Kidney epithelial cell (primary cell): ENCODE data around the gene TNPO3. TPM values are rescaled to one million over a fixed set of nuclear protein-coding genes. Genes with fewer than 3 reads are reported as not detected.

ENCODE experiments used
- DNase-seq: peaks from one replicate; pipeline ENCODE4 v3.0.0-alpha.2; 2010; ENCODE audit warnings: low read depth
- H3K27me3 ChIP-seq: 2 replicates; pipeline ENCODE4 v1.6.0; 2011; ENCODE audit warnings: low read length; ENCODE audit not compliant: control insufficient read depth, insufficient read depth
- H3K36me3 ChIP-seq: 2 replicates; pipeline ENCODE4 v1.5.1; 2011; ENCODE audit warnings: low read length; ENCODE audit not compliant: control insufficient read depth, insufficient read depth
- H3K4me3 ChIP-seq: 2 replicates; pipeline ENCODE4 v1.5.1; 2011; ENCODE audit warnings: low read depth, mild to moderate bottlenecking, control low read depth, low read length
- total RNA-seq: library from RNA; depleted of rRNA; stranded (reverse); fragments of >200 nt; gene quantifications from 2 replicates; pipeline ENCODE4 v1.2.3, GENCODE V29; 2015
- TF ChIP-seq, protein P1 (sequence below): IDR thresholded peaks from 2 replicates; pipeline ENCODE4 v1.5.1; 2011; ENCODE audit warnings: mild to moderate bottlenecking, moderate library complexity, low read length, control low read depth, inconsistent platforms; ENCODE audit not compliant: insufficient read depth, poor library complexity, severe bottlenecking

Gene TNPO3
- total RNA-seq, 1 donor from 2014 or later: 50.8 TPM

DNA sequence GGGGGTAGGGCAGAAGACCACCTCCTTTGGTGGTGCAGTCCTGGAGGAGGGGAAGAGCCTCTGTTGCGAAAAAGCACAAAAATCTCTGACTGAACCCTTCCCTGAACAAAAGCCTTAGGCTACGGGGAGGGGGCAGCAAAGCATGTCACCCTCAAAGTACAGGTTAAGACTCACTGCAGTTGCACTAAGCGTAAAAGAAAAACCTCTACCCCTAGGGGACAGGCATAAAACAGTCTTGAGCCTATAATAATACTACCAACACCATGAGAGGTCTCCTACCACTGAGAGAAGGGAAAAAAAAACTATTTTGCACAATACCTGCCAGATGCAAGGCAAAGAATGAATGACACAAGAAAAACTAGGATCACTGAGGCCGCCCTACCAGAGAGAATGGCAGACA is 17.3 kb downstream of the TNPO3 start:
- no peaks in the 10 kb centered on the region for H3K36me3 ChIP-seq
- DNase-seq: no peak
- H3K27me3 ChIP-seq: no peaks in the 10 kb centered on the region

DNA sequence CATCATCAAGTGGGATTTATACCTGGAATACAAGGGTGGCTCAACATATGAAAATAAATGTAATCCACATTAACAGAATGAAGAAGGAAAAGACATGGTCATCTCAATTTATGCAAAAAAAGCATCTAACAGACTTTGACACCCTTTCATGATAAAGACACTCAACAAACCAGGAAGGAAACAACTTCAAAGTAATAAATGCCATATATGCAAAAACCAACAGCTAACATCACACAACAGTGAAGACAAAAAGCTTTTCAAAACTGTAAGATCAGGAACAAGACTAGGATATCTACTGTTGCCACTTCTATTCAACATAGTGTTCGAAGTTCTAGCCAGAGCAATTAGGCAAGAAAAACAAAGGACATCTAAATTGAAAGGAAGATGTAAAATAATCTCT is 22.9 kb downstream of the TNPO3 start:
- Histone ChIP-seq H3K4me3 (no peak overlapping the region), H3K36me3 (no peaks in the 10 kb centered on the region), H3K27me3 (no peaks in the 10 kb centered on the region)
- no peak for DNase-seq
- TF ChIP-seq, protein P1, sequence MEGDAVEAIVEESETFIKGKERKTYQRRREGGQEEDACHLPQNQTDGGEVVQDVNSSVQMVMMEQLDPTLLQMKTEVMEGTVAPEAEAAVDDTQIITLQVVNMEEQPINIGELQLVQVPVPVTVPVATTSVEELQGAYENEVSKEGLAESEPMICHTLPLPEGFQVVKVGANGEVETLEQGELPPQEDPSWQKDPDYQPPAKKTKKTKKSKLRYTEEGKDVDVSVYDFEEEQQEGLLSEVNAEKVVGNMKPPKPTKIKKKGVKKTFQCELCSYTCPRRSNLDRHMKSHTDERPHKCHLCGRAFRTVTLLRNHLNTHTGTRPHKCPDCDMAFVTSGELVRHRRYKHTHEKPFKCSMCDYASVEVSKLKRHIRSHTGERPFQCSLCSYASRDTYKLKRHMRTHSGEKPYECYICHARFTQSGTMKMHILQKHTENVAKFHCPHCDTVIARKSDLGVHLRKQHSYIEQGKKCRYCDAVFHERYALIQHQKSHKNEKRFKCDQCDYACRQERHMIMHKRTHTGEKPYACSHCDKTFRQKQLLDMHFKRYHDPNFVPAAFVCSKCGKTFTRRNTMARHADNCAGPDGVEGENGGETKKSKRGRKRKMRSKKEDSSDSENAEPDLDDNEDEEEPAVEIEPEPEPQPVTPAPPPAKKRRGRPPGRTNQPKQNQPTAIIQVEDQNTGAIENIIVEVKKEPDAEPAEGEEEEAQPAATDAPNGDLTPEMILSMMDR: no peak

More for the DNA sequence above, 17.3 kb downstream of the TNPO3 start:
- TF ChIP-seq, protein P1: no peak
- H3K4me3 ChIP-seq: no peak overlapping the region

DNA sequence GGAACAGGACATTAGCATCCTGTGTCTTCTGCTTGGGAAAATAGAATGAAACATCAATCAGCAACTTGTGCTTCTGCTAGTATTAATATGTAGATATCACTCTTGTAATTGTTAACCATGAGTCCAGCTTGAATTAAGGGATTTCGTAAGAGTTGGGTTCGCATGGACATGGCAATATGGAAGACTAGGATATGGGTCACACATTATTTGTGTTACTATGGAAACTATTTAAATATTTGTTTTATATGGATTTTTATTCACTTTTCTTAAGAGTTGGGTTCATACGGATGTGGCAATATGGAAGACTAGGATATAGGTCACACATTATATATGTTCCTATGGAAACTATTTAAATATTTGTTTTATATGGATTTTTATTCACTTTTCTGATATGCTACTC is 24.5 kb downstream of the TNPO3 start:
- no peaks in the 10 kb centered on the region for H3K36me3 ChIP-seq
- TF ChIP-seq, protein P1: no peak
- no peak for DNase-seq
- H3K4me3 ChIP-seq: no peak overlapping the region
- H3K27me3 ChIP-seq: no peaks in the 10 kb centered on the region

DNA sequence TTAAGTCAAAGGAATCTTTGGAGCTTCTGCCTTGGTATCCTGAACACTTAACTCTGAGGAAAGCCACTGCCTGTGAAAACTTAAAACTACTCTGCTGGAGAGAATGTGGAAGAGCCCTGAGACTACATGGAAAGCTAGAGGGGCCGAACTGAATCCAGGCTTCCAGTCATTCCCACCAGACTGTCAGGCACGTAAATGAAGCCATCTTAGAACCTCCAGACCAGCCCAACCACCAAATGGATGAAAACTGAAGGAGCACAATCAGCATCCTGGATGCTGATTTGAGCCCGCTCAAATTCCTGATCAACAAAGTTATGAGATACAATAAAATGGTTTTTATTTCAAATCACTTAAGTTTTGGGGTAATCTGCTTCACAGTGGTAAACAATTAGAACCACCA is 30.8 kb downstream of the TNPO3 start:
- no peaks in the 10 kb centered on the region for H3K36me3 ChIP-seq
- no peaks in the 10 kb centered on the region for H3K27me3 ChIP-seq
- DNase-seq: no peak
- H3K4me3 ChIP-seq: no peak overlapping the region
- TF ChIP-seq, protein P1: no peak

DNA sequence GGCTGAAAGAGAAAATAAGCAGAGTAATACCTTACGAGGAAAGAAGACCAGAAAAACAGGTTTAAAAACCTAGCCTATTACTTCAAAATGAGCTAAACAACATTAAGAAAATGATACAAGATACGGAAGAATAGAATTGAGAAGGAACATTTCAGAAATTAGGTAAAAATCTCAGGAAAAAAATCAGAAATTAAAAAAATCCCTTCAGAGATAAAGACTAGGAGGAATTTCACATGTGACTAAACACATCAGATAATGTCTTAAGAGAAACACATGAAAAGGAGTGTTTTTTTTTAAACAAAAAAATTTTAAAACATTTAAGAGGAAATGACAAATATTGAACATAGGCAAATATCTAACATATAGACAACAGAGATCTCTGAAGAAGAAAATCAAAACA is 33.3 kb downstream of the TNPO3 start:
- DNase-seq: no peak
- H3K4me3 ChIP-seq: no peak overlapping the region
- TF ChIP-seq, protein P1: no peak
- H3K27me3 ChIP-seq: no peaks in the 10 kb centered on the region
- no peaks in the 10 kb centered on the region for H3K36me3 ChIP-seq

DNA sequence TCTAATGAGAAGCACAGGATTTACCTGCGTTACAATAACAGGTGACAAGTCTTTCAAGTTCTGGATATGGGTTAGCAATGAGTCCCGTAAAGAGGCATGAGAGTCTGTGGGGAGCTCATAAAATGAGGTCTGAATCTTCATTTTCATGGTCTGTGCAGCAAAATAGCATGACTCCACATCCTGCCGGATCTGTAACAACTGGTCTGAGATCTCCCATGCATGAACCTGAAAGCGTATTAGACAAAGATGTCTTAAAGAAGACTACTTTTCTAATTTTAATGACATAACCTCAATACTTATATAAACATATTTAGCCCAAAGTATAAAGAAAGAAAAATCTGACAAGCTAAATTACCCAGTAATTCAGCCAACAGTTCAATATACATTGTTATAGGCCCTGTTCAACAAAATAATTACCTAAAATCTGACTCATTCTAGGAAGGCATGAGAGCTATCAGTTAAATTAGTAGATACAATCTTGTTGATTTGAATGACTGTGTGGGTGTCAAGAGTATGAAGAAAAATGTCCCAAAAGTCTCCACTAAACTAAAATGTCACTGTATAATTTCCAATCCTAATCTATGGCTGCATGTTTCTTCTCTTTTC is 36.9 kb downstream of the TNPO3 start:
- Histone ChIP-seq H3K36me3 (no peaks in the 10 kb centered on the region), H3K27me3 (no peaks in the 10 kb centered on the region), H3K4me3 (no peak overlapping the region)
- TF ChIP-seq, protein P1: no peak
- DNase-seq: no peak
